ENCODE data around the gene NKX2-3.

NKX2-3 gene

GRCh38 chr10:99526861-99527504 is 5.8 kb upstream of the NKX2-3 start:
- DNase-seq (ENCODE audit: low read depth in 2 of 2) = no peak

- DNase-seq (ENCODE audit: low read depth in 2 of 2) = no peak
Observed at GRCh38 chr10:99527526-99528493, 4.9 kb upstream of the NKX2-3 start.

GRCh38 chr10:99528494-99529441 is 4.0 kb upstream of the NKX2-3 start:
- DNase-seq (ENCODE audit: low read depth in 2 of 2) = no peak

- no peak for DNase-seq (ENCODE audit: low read depth in 2 of 2)
Observed at GRCh38 chr10:99529591-99530107, 3.1 kb upstream of the NKX2-3 start.

GRCh38 chr10:99530108-99531025 is 2.4 kb upstream of the NKX2-3 start:
- no peak for DNase-seq (ENCODE audit: low read depth in 2 of 2)

GRCh38 chr10:99531026-99531695 is 1.6 kb upstream of the NKX2-3 start:
- DNase-seq (ENCODE audit: low read depth in 2 of 2) = no peak

GRCh38 chr10:99531696-99532593 is 797 bp upstream of the NKX2-3 start:
- DNase-seq (ENCODE audit: low read depth in 2 of 2) = no peak

- DNase-seq (ENCODE audit: low read depth in 2 of 2) = no peak
Observed at GRCh38 chr10:99533496-99534449, 1.0 kb downstream of the NKX2-3 start.

GRCh38 chr10:99534450-99534938 is 1.8 kb downstream of the NKX2-3 start:
- DNase-seq (ENCODE audit: low read depth in 2 of 2) = no peak

- no peak for DNase-seq (ENCODE audit: low read depth in 2 of 2)
Observed at GRCh38 chr10:99534939-99535763, 2.4 kb downstream of the NKX2-3 start.

GRCh38 chr10:99535764-99536337 is 3.1 kb downstream of the NKX2-3 start:
- DNase-seq (ENCODE audit: low read depth in 2 of 2) = no peak

GRCh38 chr10:99536338-99537085 is 3.8 kb downstream of the NKX2-3 start:
- no peak for DNase-seq (ENCODE audit: low read depth in 2 of 2)

GRCh38 chr10:99537086-99537988 is 4.6 kb downstream of the NKX2-3 start:
- no peak for DNase-seq (ENCODE audit: low read depth in 2 of 2)
